COLO668 (cell line): Measurements from ENCODE around the gene MLANA.

Experiments used
- DNase-seq: peaks from one replicate; lab custom pipeline; 2025; ENCODE audit not compliant: unreplicated experiment; lab: John Stamatoyannopoulos, UW

MLANA gene, protein sequence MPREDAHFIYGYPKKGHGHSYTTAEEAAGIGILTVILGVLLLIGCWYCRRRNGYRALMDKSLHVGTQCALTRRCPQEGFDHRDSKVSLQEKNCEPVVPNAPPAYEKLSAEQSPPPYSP

DNA sequence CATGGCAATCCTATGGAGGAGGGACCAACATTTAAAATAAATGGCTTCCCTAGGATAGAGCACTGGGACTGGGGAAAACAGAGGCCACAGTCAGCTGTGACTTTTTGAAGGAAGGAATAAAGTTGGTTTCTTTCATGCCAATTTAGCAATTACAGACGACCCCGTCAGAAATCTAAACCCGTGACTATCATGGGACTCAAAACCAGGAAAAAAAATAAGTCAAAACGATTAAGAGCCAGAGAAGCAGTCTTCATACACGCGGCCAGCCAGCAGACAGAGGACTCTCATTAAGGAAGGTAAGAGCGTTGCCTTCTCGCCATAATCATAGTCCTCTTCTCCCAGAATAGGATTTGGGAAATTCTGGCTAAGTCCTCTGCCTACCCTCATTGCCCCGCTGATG is at the start of gene MLANA:
TSS of gene MLANA (plus strand) at position 249 of the 400 bp plus-strand sequence. CDS start 1,586 bp downstream, outside the sequence.
- no peak for DNase-seq

DNA sequence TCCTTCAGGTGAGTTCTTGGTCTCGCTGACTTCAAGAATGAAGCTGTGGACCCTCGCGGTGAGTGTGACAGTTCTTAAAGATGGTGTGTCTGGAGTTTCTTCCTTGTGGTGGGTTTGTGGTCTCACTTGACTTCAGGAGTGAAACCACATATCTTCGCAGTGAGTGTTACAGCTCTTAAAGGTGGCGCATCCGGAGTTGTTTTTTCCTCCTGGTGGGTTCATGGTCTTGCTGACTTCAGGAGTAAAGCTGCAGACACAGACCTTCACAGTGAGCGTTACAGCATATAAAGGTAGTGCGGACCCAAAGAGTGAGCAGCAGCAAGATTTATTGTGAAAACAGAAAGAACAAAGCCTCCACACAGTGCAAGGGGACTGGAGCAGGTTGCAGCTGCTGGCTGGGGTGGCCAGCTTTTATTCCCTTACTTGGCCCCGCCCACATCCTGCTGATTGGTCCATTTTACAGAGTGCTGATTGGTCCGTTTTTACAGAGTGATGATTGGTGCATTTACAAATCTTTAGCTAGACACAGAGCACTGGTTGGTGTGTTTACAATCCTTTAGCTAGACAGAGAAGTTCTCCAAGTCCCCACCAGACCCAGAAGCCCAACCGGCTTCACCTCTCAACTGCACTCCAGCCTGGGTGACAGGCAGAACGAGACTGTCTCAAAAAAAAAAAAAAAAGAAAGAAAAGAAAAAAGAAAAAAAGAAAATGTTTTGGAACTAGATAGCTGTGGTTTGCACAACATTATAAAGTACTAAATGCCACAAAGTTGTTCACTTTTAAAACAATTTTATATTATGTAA is 48.7 kb upstream of the MLANA start:
- no peak for DNase-seq

DNA sequence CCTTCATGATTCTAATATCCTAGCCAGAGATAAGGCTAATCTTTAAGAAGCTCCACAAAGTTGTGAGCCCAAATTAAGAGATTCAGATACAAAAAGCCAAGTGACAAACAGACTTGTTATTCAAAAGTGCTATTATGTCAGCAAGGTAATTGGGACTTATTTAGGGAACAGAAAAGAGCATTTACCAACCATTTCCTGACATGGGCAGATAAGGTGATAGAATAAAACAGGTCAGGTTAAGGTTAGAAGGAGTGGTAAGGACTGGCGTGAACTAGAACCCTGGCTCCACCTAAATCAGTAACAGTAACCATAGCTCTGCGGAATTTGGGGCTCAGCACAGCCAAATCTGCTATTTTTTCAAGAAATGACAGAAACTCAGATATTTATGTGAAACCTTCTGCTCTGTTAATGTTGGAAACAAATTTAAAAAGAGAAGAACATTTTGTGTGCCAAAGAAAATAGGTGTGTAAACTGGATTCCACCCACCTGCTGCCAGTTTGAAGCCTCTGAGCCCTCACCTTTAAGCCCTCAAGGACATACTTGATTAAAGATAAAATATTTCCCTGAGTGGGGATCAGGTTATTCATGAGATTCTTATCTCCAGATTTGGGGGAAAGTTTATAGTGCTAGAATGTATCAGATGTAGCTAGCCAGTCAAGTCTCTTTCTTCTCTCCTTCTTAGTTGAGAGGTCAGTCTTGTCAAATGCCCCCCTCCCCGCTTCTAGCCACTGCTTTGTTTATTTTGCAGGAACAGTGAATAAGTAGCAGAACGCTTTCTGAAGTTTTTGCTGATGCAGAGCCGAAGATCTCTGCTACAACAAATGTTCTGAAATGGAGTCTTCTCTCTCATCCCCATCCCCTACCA is 47.5 kb upstream of the MLANA start:
- no peak for DNase-seq

DNA sequence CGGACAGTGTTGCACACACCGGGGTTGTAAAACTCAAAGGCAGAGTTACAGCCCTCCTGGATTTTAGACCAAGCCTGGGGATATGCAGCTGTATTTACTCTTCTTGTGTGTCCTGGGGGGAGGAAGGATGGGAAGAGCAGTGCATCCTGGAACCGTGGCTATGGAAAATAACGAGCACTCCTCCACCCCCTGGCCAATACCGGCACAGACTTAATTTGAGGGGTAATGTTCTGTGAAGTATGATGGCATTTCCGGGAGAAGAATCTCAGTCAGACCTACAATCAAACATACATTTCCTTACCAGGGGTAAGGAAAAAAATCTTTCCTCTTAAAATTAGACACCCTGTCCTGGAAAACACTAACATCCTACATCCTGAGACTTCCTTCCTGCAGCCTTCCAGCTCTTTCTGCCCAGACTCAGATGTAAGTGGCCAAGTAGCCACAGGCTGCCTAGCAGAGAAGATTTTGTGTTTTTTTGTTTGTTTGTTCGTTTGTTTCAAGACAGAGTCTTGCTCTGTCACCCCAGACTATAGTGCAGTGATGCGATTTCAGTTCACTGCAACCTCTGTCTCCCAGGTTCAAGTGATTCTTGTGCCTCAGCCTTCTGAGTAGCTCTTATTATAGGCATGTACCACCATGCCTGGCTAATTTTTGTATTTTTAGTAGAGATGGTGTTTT is 46.8 kb upstream of the MLANA start:
- peak; percentile 81 for DNase-seq

DNA sequence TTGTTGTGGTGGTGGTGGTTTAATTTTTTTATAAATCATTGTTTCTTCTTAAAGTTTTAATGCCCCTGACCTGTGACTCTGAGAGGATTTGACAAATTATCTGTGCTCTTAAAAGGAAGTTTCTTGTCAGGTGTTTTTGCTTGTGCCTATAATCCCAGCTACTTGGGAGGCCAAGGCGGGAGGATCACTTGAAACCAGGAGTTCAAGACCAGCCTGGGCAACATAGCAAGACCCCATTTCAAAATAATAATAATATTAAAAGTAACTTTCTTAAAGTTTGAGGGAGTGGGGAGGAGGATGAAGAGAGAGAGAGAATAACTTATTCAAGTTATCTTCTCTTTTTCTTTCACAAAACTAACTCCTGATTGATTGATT is 45.5 kb upstream of the MLANA start:
- DNase-seq: no peak

DNA sequence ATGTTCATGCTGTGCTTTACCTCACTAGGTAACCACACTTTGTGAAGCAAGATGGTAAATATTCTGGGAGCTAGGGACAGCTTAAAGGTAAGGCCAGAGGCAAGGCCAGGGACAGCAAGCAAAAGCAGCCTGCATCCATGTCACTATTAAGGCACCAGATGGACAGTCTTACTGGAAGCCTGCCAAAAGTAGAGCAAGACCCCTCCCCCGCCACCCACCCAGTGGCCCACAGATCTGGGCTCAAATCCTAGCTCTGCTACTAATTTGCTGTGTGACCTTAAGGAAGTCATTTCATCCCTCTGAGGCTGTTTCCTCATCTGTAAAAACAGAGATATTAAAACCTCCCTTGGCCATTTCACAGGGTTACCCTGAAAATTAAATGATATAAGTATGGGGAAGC is 44.6 kb upstream of the MLANA start:
- DNase-seq: peak; percentile 6

DNA sequence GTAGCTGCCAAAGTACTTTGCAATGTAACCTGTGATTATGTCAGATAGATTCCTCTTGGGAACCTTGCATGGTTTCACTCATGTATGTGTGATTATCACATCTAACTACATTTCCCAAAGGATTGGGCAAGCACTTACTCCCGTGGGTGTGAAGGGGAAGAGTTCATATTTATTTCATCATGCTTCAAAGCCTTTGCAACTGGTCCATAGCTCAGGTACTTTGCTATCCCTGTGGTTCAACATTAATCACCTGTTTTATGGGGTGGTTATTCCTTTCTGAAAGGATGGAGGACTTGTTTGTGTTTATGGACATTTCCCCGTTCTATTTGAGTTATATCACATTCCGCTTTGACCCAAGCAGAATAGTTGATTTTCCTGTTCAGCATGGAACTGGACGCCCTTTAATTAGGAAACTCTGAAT is 44.2 kb upstream of the MLANA start:
- peak; percentile 11 for DNase-seq

DNA sequence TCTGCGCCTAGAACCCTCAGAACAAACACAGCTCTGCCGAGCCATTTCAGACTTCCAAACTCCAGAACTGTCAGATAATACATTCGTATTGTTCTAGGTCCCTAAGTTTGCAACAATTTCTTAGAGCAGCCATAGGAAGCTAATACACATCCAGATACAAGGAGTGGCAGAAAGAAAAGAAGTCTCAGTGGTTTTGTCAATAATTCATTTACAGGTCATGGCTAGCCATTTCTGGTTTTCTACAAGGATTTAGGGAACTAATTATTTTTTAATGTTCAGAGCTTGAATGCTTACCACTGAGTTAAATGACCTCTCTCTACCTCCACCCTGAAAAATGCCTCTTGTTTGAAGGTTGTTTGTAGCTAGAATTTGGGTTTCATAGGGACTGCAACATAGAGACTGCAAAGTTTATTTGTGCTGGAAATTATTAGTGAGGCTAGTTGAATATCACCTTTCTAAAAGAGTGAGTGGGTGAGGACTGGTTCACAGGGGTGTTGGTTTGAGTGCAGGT is 42.3 kb upstream of the MLANA start:
- DNase-seq: no peak

DNA sequence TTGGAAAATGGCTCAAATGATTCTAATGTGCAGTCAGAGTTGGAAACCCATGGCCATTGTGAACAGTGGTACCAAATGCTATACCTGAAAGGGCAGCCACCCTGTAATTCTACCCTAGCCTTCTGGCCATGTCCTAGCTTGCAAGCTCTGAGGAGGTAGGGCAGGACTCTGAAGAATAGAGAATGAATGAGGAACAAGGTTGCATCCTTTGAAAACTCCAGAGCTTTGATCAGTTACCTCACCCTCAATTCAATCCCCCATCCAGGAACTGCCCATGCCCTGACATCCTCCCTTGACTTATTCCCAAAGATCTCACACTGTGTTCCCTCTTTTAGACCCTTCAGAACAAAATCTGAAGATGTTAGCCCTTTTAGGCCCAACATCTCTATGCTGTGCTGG is 40.0 kb upstream of the MLANA start:
- DNase-seq: no peak

DNA sequence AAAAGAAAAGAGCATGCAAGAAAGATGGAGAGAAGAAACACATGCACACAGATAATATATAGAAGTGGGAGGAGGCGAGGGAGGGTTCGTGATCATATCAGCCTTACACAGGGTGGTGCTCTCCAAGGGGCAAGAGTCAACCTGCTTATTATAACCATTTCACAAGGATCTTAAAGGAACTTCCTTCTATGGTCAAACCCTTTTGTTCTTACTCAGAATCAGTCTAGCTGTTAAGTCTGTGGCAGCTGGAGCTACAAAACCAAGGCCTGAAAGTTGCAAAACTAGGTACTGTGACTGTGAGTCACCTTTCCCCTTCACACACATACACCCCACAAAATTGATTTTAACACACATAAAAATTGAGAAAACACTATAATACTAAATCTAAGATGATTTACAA is 39.2 kb upstream of the MLANA start:
- no peak for DNase-seq

DNA sequence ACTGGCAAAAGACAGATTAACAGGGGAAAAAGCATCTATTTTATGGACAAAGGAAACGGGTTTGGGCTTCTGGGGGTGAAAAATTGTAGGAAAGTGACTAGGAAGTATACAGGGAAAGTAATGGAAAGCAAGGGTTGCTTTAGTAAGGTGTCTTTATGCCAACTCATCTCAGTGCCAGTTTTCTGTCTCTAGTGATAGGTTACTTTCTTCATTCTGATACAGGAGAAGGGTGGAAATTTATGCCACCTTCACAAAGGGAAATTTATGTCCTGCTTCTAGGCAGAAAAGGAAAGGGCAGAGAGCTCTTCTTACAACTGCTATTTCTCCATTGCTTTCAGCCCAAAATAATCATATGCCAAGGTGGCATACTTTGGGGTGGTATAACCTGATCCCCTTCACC is 37.7 kb upstream of the MLANA start:
- no peak for DNase-seq

DNA sequence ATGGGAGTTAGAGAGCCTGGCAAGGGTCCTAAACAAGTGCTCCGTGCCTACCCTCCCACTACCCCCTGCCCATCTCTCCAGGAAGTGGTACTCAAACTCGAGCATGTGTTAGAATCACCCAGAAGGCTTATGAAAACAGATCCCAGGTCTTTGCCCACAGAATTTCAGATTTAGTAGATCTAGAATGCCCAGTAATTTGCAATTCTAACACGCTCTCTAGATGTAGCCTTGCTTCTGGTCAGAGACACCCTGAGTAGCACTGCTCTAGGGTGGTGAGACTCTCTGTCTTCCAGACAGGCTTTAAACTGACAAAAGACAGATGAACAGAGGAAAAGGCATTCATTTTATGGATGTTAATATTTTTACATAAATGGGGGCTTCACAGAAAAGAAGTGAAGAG is 37.1 kb upstream of the MLANA start:
- DNase-seq: no peak

DNA sequence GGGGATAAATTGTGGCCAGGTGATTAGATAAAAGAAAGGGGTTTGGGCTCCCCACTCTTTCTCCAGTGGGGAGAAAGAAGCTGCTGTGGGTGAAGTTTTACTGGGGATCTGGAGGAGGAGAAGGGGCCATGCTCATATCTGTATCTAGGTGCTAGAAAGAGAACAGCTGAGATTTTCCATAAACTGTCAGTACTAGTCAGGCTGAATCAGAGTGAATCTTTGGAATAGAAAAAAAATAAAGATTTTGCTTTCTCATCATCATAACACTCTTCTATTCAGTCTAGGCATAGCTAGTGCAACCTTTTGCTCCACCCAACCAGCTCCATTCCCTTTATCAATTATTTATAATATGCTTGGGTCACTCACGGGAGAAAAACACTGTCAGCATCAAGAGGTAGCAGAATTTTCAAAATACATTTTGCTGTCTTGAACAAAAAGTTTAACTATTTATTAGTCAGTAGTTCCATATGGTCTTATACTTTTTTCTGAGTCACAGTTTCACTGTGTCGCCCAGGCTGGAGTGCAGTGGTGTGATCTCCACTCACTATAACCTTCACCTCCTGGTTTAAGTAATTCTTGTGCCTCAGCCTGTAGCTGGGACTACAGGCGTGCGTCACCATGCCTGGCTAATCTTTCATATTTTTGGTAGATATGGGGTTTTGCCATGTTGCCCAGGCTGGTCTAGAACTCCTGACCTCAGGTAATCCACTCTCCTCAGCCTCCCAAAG is 36.5 kb upstream of the MLANA start:
- DNase-seq: no peak

DNA sequence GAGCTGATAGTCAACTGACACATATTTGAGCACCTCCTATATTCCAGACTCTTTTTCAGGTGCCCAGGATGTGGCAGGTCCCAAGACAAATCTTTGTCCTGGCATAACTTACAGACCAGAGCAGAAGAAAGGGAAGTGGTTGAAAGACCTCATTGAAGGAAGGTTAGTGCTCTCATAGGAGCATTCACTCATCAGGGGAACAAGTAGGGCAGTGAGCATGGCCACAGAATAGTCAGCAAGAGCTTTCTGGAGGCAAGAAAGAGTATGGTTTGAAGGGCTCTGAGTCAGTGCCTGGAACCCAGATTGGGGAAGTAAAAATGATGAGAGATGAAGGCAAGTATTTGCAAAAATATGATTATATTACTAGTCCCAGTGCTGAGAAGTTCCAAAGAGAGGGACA is 32.8 kb upstream of the MLANA start:
- DNase-seq: no peak

DNA sequence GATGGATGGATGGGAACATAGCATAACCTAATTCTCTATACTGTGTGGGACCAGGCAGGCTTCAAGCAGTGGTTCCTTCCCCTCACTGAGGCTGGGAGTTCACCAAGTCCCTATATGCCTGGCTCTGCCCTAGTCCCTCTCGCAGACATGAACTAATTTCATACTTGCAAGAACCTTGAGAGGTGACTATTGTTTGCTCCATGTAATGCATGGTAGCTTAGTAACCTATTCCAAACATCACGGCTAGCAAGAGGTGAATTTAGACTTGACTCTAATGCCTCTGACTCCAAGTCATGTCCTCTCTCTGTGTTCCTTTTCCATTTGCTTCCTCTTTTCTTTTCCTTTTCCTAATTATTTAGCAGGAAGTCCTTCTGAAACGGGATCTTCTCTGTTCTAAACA is 31.9 kb upstream of the MLANA start:
- DNase-seq: no peak

DNA sequence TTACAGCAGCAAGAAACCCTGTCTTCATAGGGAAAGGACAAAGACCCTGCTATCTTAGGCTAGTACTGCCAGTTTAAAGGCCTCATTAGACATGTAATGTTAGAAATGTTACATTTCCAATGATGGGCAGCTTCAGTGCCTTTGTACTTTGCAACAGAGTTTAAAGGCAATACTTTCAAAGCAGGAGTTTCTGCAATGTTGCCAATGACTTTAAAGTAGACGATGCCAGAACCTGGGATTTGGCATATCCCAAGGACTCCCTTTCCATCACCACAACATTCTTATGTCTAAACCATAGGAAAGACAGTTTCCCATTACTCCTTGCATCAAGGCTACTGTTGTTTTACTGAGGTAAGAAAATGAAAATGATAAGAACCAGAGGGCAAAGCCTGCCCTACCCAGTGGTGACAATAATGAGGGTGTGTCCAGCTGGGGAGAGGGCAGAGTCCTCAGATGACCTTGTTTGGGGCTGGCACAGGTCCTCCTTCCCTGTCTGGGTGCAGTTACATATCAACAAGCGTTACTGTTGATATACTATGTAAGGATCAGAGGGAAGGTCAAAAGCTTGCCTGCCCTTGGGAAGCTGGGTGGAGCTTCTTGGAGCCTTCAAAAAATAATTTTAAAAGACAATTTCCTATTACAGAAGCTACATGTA is 27.5 kb upstream of the MLANA start:
- DNase-seq: no peak

DNA sequence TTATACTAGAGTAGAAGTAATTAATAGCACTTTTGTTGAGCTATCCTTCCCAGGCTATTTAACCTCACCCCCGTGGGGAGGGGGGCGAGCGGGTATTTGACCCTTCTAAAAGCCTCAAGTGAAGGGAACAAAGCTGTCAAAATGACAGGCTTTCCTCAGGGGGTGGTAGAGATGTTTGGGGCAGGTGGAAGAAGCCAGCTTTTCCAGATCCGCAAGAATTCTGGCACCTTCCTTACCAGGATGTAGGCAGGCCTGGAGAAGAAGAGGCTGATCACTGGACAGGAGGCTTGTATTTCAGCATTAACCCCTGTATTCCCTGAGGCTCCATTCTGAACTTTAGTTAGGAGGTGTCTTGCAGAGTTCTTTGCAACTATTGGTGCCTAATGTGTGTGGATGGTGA is 26.2 kb upstream of the MLANA start:
- DNase-seq: no peak

DNA sequence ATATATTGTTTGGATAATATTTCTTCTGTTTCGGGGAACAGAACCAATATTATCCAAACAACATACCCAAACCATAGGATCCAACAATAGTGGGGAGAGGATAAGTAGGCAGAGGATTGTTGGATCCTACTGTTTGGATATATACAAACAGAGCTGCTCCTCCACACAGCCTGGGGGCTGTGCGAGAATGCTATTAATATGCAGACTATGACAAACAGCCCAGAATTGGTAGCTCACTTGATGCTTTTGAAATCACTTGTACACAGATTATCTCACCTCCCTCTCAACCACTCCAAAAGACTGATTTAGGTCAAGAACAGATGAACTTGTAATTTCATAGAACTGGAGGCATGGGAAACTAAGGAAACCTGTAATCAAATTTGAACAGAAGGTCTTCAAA is 24.4 kb upstream of the MLANA start:
- no peak for DNase-seq

DNA sequence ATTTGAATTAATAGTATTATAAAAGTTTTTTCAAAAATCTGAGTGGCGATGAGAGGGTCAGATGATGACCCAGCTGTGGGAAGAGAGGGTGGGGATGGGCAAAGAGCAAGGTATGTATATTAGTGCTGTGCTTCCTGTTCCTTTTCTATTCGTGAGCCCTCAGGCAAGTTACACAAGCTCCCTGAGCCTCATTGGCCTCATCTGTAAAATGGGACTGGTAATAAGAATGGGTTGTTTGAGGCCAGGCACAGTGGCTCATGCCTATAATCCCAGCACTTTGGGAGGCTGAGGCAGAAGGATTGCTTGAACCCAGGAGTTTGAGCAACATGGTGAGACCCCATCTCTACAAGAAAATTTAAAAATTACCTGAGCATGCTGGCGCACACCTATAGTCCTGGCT is 24.0 kb upstream of the MLANA start:
- no peak for DNase-seq

DNA sequence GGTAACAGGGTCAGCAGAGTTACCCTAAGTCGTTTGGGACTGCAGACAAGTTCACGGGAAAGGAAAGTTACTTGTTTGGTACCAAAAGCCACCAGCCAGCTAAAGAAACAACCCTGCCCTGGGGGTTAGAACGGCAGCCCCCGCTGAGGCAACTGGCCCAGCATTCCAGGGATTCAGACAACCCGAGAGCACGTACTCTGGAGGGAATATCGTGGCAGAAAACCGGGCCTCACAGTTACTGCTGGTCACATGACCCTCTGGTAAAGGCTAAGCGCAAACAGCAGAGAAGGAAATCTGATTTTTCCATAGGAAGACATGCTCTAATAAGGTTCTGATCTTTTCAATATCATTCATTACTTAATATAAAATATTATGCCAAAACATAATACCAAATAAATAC is 22.5 kb upstream of the MLANA start:
- no peak for DNase-seq
